H1 (cell line): ENCODE measurements around the gene APOBEC3H. TPM values are rescaled to one million over a fixed set of nuclear protein-coding genes. Genes with fewer than 3 reads are reported as not detected.
"Not testable (repeated sequence)": the region's sequence is repeated elsewhere in the genome, so short reads cannot be mapped to it uniquely, and the experiment has no call there.

Experiments
- CTCF ChIA-PET: fragments of 300-600 bp; sonication (Branson Sonifier 250); formaldehyde crosslinking; loops from one replicate; lab custom pipeline; 2021; ENCODE audit not compliant: partially characterized antibody; lab: Charles Lee
- POLR2A ChIA-PET: fragments of 300-600 bp; sonication (Branson Sonifier 250); formaldehyde crosslinking; loops from one replicate; lab custom pipeline; 2021; ENCODE audit warnings: inconsistent platforms; ENCODE audit not compliant: partially characterized antibody; lab: Charles Lee
- DNase-seq, 2 experiments: peaks; one replicate each; pipeline versions ENCODE4 v3.0.0 to v3.0.0-alpha.2; 2010 to 2022; ENCODE audit warnings: low spot score in 2 of 2, low read depth in 1 of 2, mixed read lengths in 1 of 2
- FAIRE-seq: peaks from 2 replicates; lab custom pipeline; 2011; peaks lifted over from hg19 to GRCh38; lab: Jason Lieb, UNC
- H2AFZ ChIP-seq: 2 replicates; pipeline ENCODE4 v1.8.1; 2012; ENCODE audit warnings: low read length, inconsistent platforms
- H2AK5ac ChIP-seq: 2 replicates; pipeline ENCODE4 v1.6.1; 2013; ENCODE audit warnings: low read depth, low read length
- H2BK120ac ChIP-seq: replicated peaks from 2 replicates; pipeline ENCODE3; 2013; ENCODE audit warnings: low read depth, low read length, inconsistent platforms
- H2BK12ac ChIP-seq: 2 replicates; pipeline ENCODE4 v1.6.1; 2013; ENCODE audit warnings: low read depth, low read length
- H2BK15ac ChIP-seq: 2 replicates; pipeline ENCODE4 v1.6.1; 2013; ENCODE audit warnings: low read length
- H2BK20ac ChIP-seq: 2 replicates; pipeline ENCODE4 v1.6.1; 2013; ENCODE audit warnings: low read length
- H2BK5ac ChIP-seq: 2 replicates; pipeline ENCODE4 v1.6.1; 2013; ENCODE audit warnings: low read depth, low read length
- H3K14ac ChIP-seq: 2 replicates; pipeline ENCODE4 v1.6.1; 2013; ENCODE audit warnings: inconsistent platforms; ENCODE audit not compliant: insufficient read length
- H3K18ac ChIP-seq: 2 replicates; pipeline ENCODE4 v1.6.1; 2013; ENCODE audit warnings: low read length; ENCODE audit errors: extremely low read depth
- H3K23ac ChIP-seq: 2 replicates; pipeline ENCODE4 v1.6.1; 2013; ENCODE audit warnings: inconsistent platforms; ENCODE audit not compliant: insufficient read length
- H3K23me2 ChIP-seq: 2 replicates; pipeline ENCODE4 v1.6.1; 2013; ENCODE audit warnings: low read depth, low read length
- H3K27ac ChIP-seq: 2 replicates; pipeline ENCODE4 v1.6.1; 2011; ENCODE audit warnings: low read depth, low read length, inconsistent platforms
- H3K27me3 ChIP-seq, 4 experiments: replicated peaks in 1 of 4; 1 replicate in 1 of 4; 2 replicates in 3 of 4; pipeline versions ENCODE4 v1.6.1 to v1.8.1; 2011 to 2013; ENCODE audit warnings: low read length in 3 of 4, mild to moderate bottlenecking in 3 of 4, inconsistent platforms in 2 of 4, mixed read lengths in 2 of 4, moderate library complexity in 1 of 4; ENCODE audit not compliant: control insufficient read depth in 3 of 4, insufficient read depth in 3 of 4; ENCODE audit errors: extremely low read depth in 1 of 4
- H3K36me3 ChIP-seq, 4 experiments: 2 replicates each; pipeline versions ENCODE4 v1.6.1 to v1.8.1; 2011 to 2013; ENCODE audit warnings: mild to moderate bottlenecking in 4 of 4, low read length in 3 of 4, moderate library complexity in 2 of 4, control low read depth in 1 of 4, inconsistent platforms in 1 of 4; ENCODE audit not compliant: insufficient read depth in 4 of 4, control insufficient read depth in 2 of 4
- H3K4ac ChIP-seq: replicated peaks from 2 replicates; pipeline ENCODE3; 2013; ENCODE audit warnings: low read length, low read depth, mixed read lengths, inconsistent platforms; ENCODE audit not compliant: insufficient read length
- H3K4me1 ChIP-seq, 4 experiments: replicated peaks in 1 of 4; 1 replicate in 1 of 4; 2 replicates in 3 of 4; pipeline versions ENCODE4 v1.6.1 to v1.8.1; 2011 to 2013; ENCODE audit warnings: low read length in 3 of 4, inconsistent platforms in 2 of 4, mixed read lengths in 1 of 4; ENCODE audit not compliant: insufficient read depth in 4 of 4, control insufficient read depth in 3 of 4
- H3K4me2 ChIP-seq, 2 experiments: 2 replicates each; pipeline versions ENCODE4 v1.6.1 to v1.8.1; 2011 to 2013; ENCODE audit warnings: low read depth in 2 of 2, low read length in 2 of 2, control low read depth in 1 of 2, inconsistent platforms in 1 of 2, mild to moderate bottlenecking in 1 of 2; ENCODE audit not compliant: insufficient read depth in 1 of 2
- H3K4me3 ChIP-seq, 4 experiments: fragments of 200-600, 300-600 bp in 1 of 4; sonication (generic), shearing (Covaris generic), sonication (Bioruptor Twin) in 1 of 4; 2 replicates each; pipeline versions ENCODE4 v1.5.1 to v1.8.1; 2011 to 2016; ENCODE audit warnings: low read length in 4 of 4, low read depth in 3 of 4, control low read depth in 2 of 4, inconsistent platforms in 2 of 4, mild to moderate bottlenecking in 2 of 4, mixed read lengths in 1 of 4, moderate library complexity in 1 of 4; ENCODE audit not compliant: insufficient read depth in 2 of 4; ENCODE audit errors: extremely low read depth in 1 of 4
- H3K56ac ChIP-seq: replicated peaks from 2 replicates; pipeline ENCODE3; 2013; ENCODE audit warnings: low read depth, mild to moderate bottlenecking, mixed read lengths, low read length, inconsistent platforms; ENCODE audit not compliant: insufficient read length
- H3K79me1 ChIP-seq: 2 replicates; pipeline ENCODE4 v1.6.1; 2013; ENCODE audit warnings: low read depth, low read length, control low read depth
- H3K79me2 ChIP-seq, 2 experiments: 2 replicates each; pipeline versions ENCODE4 v1.6.1 to v1.8.1; 2012 to 2013; ENCODE audit warnings: low read length in 2 of 2, mild to moderate bottlenecking in 2 of 2, inconsistent platforms in 1 of 2; ENCODE audit not compliant: insufficient read depth in 2 of 2, control insufficient read depth in 1 of 2
- H3K9ac ChIP-seq, 4 experiments: replicated peaks in 1 of 4; 1 replicate in 1 of 4; 2 replicates in 3 of 4; pipeline versions ENCODE4 v1.6.1 to v1.8.1; 2011 to 2013; ENCODE audit warnings: low read depth in 3 of 4, low read length in 3 of 4, control low read depth in 2 of 4, mild to moderate bottlenecking in 2 of 4, moderate library complexity in 2 of 4, inconsistent platforms in 1 of 4; ENCODE audit errors: extremely low read depth in 1 of 4
- H3K9me3 ChIP-seq, 2 experiments: 2 replicates each; pipeline versions ENCODE4 v1.6.1 to v1.8.1; 2012 to 2013; ENCODE audit warnings: mild to moderate bottlenecking in 2 of 2, moderate library complexity in 2 of 2, control low read depth in 1 of 2, inconsistent platforms in 1 of 2, low read depth in 1 of 2, low read length in 1 of 2, mixed read lengths in 1 of 2; ENCODE audit not compliant: insufficient read depth in 2 of 2
- H4K20me1 ChIP-seq, 2 experiments: replicated peaks in 1 of 2; 2 replicates each; pipeline versions ENCODE3 to v1.8.1; 2011 to 2013; ENCODE audit warnings: inconsistent platforms in 2 of 2, low read length in 2 of 2, mild to moderate bottlenecking in 1 of 2; ENCODE audit not compliant: insufficient read depth in 2 of 2, control insufficient read depth in 1 of 2
- H4K5ac ChIP-seq: 2 replicates; pipeline ENCODE4 v1.6.1; 2013; ENCODE audit warnings: low read length, low read depth, mixed read lengths, inconsistent platforms; ENCODE audit not compliant: insufficient read length
- H4K8ac ChIP-seq: 2 replicates; pipeline ENCODE4 v1.8.0; 2013; ENCODE audit warnings: mild to moderate bottlenecking, moderate library complexity, low read length, inconsistent platforms; ENCODE audit not compliant: insufficient read depth; ENCODE audit errors: extremely low read depth
- H4K91ac ChIP-seq: replicated peaks from 2 replicates; pipeline ENCODE3; 2013; ENCODE audit warnings: low read length, mixed read lengths, inconsistent platforms; ENCODE audit not compliant: insufficient read length
- CTCF ChIP-seq, 3 experiments: IDR thresholded peaks; 1 replicate in 2 of 3; 2 replicates in 1 of 3; pipeline versions ENCODE4 v1.5.1 to v1.6.1; 2011; ENCODE audit warnings: low read length in 3 of 3, mild to moderate bottlenecking in 3 of 3, inconsistent platforms in 2 of 3, low read depth in 1 of 3, moderate library complexity in 1 of 3; ENCODE audit not compliant: insufficient read depth in 1 of 3; ENCODE audit errors: control extremely low read depth in 1 of 3
- JUND ChIP-seq: IDR thresholded peaks from 2 replicates; pipeline ENCODE4 v1.6.1; 2011; ENCODE audit warnings: mild to moderate bottlenecking, improper control_type of control experiment, low read length
- SUZ12 ChIP-seq: fragments of 200-600 bp; sonication (generic); IDR thresholded peaks from 2 replicates; pipeline ENCODE4 v1.6.1; 2012; ENCODE audit warnings: mild to moderate bottlenecking, inconsistent platforms, low read length, moderate library complexity, mixed read lengths
- USF2 ChIP-seq: IDR thresholded peaks from 2 replicates; pipeline ENCODE4 v1.6.1; 2011; ENCODE audit warnings: low read length, improper control_type of control experiment
- WGBS, 2 experiments: shearing (Covaris generic) in 1 of 2; methylation state at CpG; one replicate each; pipeline versions ENCODE4 v1.1.6 to v1.1.7; 2013 to 2015; ENCODE audit warnings: low lambda C conversion rate in 2 of 2, mixed read lengths in 2 of 2, inconsistent platforms in 1 of 2, low coverage in 1 of 2, missing lambda C conversion rate in 1 of 2; ENCODE audit not compliant: insufficient replicate concordance in 2 of 2, insufficient coverage in 1 of 2, insufficient read length in 1 of 2; ENCODE audit errors: extremely low coverage in 1 of 2, missing lambda C conversion rate in 1 of 2; 5-methylcytosine and 5-hydroxymethylcytosine counted together
- polyA plus RNA-seq, 7 experiments: library from polyadenylated mRNA; depleted of rRNA in 3 of 7; stranded (reverse) in 5 of 7; unstranded in 2 of 7; fragments of >200 nt in 5 of 7; fragments of 200-250 nt in 2 of 7; gene quantifications; 1 replicate in 5 of 7; 2 replicates in 1 of 7; 4 replicates in 1 of 7; pipeline versions ENCODE4 v1.2.1 to v1.2.3, GENCODE V29; 2011 to 2013; ENCODE audit warnings: missing spikeins in 2 of 7, mixed read lengths in 2 of 7
- total RNA-seq: library from RNA; stranded (reverse); fragmentation: NEBNext Ultra II Directional; extraction: Animal tissue kit (Norgen Biotek cat#: 25700); gene quantifications from 2 replicates; pipeline ENCODE4 v1.2.1, GENCODE V29; 2021

Gene APOBEC3H
- total and polyA plus RNA-seq, 2 of the 8 experiments (the other 6 are each of a cell fraction or from before 2014, with no cell fraction given) = 0.47 to 0.56 TPM

GRCh38 chr22:39097098-39098020 is at the start of gene APOBEC3H (continued):
- no peak for TF ChIP-seq JUND
- TF ChIP-seq USF2 = no peak
- TF ChIP-seq CTCF (IDR thresholded peaks at IDR 0.05; ENCODE audit: control extremely low read depth in 1 of 3, insufficient read depth in 1 of 3, low read depth in 1 of 3, low read length in 3 of 3) = no peak
- TF ChIP-seq SUZ12 = no peak
- TF ChIP-seq, all 59 proteins: peak for 0

GRCh38 chr22:39049486-39049885 is 47.6 kb upstream of the APOBEC3H start:
- H3K27me3 ChIP-seq, H2BK120ac ChIP-seq, H3K4me3 ChIP-seq, H4K5ac ChIP-seq, H3K56ac ChIP-seq, H2BK5ac ChIP-seq, H4K20me1 ChIP-seq, H2BK12ac ChIP-seq, H2BK20ac ChIP-seq, H3K23me2 ChIP-seq, H3K79me1 ChIP-seq, H3K4ac ChIP-seq, H3K23ac ChIP-seq, DNase-seq, H2AK5ac ChIP-seq, H4K8ac ChIP-seq, H4K91ac ChIP-seq, H3K4me2 ChIP-seq, H3K36me3 ChIP-seq, H3K9me3 ChIP-seq, FAIRE-seq, H3K18ac ChIP-seq, H3K27ac ChIP-seq, H2AFZ ChIP-seq, H3K79me2 ChIP-seq, H3K9ac ChIP-seq, H3K14ac ChIP-seq: not testable (repeated sequence)
- POLR2A ChIA-PET = interaction anchor here (1.0 to 1.8 kb wide), 3 partner anchors 17 to 48 kb away, joined by 3 to 7 read pairs (median 3); no protein-coding TSS in a partner anchor
- H3K4me1 ChIP-seq = peaks cover 3 to 24% (median 10%) of the 10 kb centered on the region in 4 experiments; a peak in 6 of 7 replicates
- WGBS, 2 experiments = 88% methylated on average over 6 of the region's 7 CpGs; no CpG with 5 or more reads in 1 of the 2 experiments
- CTCF ChIA-PET = interaction anchor here (0.9 to 2.1 kb wide), 6 partner anchors 44 to 214 kb away, joined by 3 to 7 read pairs (median 5); no protein-coding TSS in a partner anchor
- H2BK15ac ChIP-seq = 0 out of 2 replicates have a peak overlapping the region, but pooled peaks have one; percentile 5
